Gastrocnemius medialis (tissue), 4 donors: Measurements from ENCODE around the gene CD276.

ENCODE experiments used
- POLR2A ChIP-seq, 2 donors: fragments of 450-650 bp; IDR thresholded peaks; one replicate each; pipeline ENCODE4 v1.6.1; 2017; ENCODE audit warnings: antibody characterized with exemption in 2 of 2, mild to moderate bottlenecking in 2 of 2, moderate library complexity in 2 of 2
- TF ChIP-seq, protein P1 (sequence below), 5 experiments: fragments of 450-650 bp in 3 of 5; fragments of 200-600 bp in 2 of 5; sonication (generic) in 2 of 5; IDR thresholded peaks in 4 of 5; conservative IDR thresholded peaks in 1 of 5; 1 replicate in 4 of 5; 2 replicates in 1 of 5; pipeline ENCODE4 v1.5.1; 2016 to 2019; ENCODE audit warnings: antibody characterized with exemption in 5 of 5, mild to moderate bottlenecking in 3 of 5, moderate library complexity in 3 of 5

DNA sequence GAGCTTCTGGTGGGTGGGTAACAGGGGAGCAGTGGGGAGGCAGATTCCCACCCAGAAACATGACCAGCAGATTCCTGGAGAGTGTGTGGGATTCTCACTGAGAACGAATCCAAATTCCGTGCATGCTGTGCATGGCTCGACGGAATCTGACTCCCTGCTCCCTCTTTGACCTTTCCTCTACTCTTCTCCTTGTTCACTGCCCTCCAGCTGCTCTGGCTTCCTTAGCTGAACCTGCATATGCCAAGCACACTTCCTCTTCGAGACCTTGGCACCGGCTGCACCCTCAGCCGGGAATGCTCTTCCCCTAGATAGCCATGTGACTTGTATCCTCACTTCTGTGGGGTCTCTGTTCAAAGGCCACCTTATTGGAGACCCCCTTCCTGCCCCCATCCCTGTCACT, 62.7 kb downstream of the CD276 start:
- TF ChIP-seq, protein P1, sequence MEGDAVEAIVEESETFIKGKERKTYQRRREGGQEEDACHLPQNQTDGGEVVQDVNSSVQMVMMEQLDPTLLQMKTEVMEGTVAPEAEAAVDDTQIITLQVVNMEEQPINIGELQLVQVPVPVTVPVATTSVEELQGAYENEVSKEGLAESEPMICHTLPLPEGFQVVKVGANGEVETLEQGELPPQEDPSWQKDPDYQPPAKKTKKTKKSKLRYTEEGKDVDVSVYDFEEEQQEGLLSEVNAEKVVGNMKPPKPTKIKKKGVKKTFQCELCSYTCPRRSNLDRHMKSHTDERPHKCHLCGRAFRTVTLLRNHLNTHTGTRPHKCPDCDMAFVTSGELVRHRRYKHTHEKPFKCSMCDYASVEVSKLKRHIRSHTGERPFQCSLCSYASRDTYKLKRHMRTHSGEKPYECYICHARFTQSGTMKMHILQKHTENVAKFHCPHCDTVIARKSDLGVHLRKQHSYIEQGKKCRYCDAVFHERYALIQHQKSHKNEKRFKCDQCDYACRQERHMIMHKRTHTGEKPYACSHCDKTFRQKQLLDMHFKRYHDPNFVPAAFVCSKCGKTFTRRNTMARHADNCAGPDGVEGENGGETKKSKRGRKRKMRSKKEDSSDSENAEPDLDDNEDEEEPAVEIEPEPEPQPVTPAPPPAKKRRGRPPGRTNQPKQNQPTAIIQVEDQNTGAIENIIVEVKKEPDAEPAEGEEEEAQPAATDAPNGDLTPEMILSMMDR (IDR thresholded peaks at IDR 0.05 in 4 of 5, conservative IDR thresholded peaks at IDR 0.05 in 1 of 5), result no peak
- TF ChIP-seq POLR2A (IDR thresholded peaks at IDR 0.05), result no peak
